Esophagus squamous epithelium (tissue), 5 donors: ENCODE results near the gene RFX1. TPM values are rescaled to one million over a fixed set of nuclear protein-coding genes. Genes with fewer than 3 reads are reported as not detected.
A peak's percentile ranks its signal among the peaks of the same experiment; 100 is the strongest.
"Not testable (repeated sequence)": the region's sequence is repeated elsewhere in the genome, so short reads cannot be mapped to it uniquely, and the experiment has no call there.

Source experiments
- DNase-seq: peaks from one replicate; lab custom pipeline; 2025; lab: John Stamatoyannopoulos, UW
- H3K27ac ChIP-seq, 4 donors: fragments of 200-600 bp; sonication (generic); one replicate each; pipeline ENCODE4 v1.5.1; 2016 to 2019; ENCODE audit warnings: mild to moderate bottlenecking in 1 of 4
- H3K27me3 ChIP-seq, 4 donors: fragments of 200-600 bp; sonication (generic); 1 replicate in 3 of 4; 2 replicates in 1 of 4; pipeline versions ENCODE4 v1.5.1 to v1.6.0; 2017 to 2021; ENCODE audit warnings: antibody characterized with exemption in 1 of 4
- H3K36me3 ChIP-seq, 3 donors: fragments of 200-600 bp; sonication (generic); one replicate each; pipeline ENCODE4 v1.5.1; 2016 to 2019
- H3K4me1 ChIP-seq, 3 donors: fragments of 200-600 bp; sonication (generic); one replicate each; pipeline ENCODE4 v1.5.1; 2017 to 2019
- H3K4me3 ChIP-seq, 4 donors: fragments of 200-600 bp; sonication (generic); 1 replicate in 3 of 4; 2 replicates in 1 of 4; pipeline ENCODE4 v1.5.1; 2016 to 2019; ENCODE audit warnings: mild to moderate bottlenecking in 2 of 4, moderate library complexity in 1 of 4
- H3K9me3 ChIP-seq, 3 donors: fragments of 200-600 bp; sonication (generic); one replicate each; pipeline ENCODE4 v1.5.1; 2016 to 2019
- POLR2A ChIP-seq, 4 donors: fragments of 450-650 bp; IDR thresholded peaks; one replicate each; pipeline ENCODE4 v1.6.1; 2017; ENCODE audit warnings: antibody characterized with exemption in 4 of 4, mild to moderate bottlenecking in 4 of 4, moderate library complexity in 3 of 4
- WGBS, 2 donors: methylation state at CpG; one replicate each; pipeline ENCODE4 v1.1.5; 2018; 5-methylcytosine and 5-hydroxymethylcytosine counted together
- intact Hi-C: fragments of 100-400 bp; cut with DNase I; formaldehyde crosslinking; loops from one replicate; pipeline ENCODE4 v1.15.0; 2022
- total RNA-seq, 4 donors: library from RNA; depleted of rRNA; stranded (reverse); fragments of >200 nt; gene quantifications; one replicate each; pipeline ENCODE4 v1.1.0, GENCODE V29; 2016
- TF ChIP-seq, protein P1 (sequence below), 6 experiments: fragments of 450-650 bp in 4 of 6; fragments of 200-600 bp in 2 of 6; sonication (generic) in 2 of 6; IDR thresholded peaks; one replicate each; pipeline ENCODE4 v1.5.1; 2016 to 2019; ENCODE audit warnings: antibody characterized with exemption in 6 of 6, mild to moderate bottlenecking in 4 of 6, moderate library complexity in 4 of 6
- donor health status: DM: yes; HTN: yes; CAD: no.

Gene RFX1
- total RNA-seq, 4 donors from 2014 or later = 1.8 to 7.5 (median 3.9) TPM

DNA sequence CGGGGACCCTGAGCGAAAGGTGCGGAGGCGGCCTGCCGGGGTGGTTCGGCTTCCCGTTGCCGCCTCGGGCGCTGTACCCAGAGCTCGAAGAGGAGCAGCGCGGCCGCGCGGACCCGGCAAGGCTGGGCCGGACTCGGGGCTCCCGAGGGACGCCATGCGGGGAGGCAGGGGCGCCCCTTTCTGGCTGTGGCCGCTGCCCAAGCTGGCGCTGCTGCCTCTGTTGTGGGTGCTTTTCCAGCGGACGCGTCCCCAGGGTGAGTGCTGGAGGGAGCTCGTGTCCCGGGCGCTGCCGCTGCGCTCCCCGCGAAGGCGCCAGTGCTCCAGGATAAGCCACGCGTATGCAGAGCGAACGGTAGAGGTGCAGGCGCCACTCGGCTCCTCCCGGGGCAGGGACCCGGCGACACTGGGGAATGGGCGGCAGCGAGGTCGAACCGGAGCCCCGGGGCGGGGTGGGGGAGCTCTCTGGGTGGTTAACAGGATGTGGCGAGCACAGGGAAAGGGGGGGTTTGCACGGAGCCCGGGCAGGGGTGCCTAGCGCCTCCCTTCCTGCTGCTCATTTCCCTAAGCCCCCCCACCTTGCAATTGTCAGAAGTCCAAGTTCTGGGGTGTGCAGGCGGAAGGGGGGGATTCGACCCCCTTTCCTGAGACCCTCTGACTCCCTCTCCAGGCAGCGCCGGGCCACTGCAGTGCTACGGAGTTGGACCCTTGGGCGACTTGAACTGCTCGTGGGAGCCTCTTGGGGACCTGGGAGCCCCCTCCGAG is 25.8 kb upstream of the RFX1 start, which contains the start of gene IL27RA:
TSS of gene IL27RA (plus strand) at position 44 of the 762 bp plus-strand sequence. CDS start at position 155, 111 bp downstream.
- Histone ChIP-seq H3K9me3 (no peaks in the 10 kb centered on the region), H3K4me1 (peaks cover 0 to 19% (median 14%) of the 10 kb centered on the region in 3 donors), H3K36me3 (no peaks in the 10 kb centered on the region), H3K27ac (peak within 1 kb of the TSS; percentile 56 to 85 (median 77)), H3K4me3 (peak within 1 kb of the TSS; percentile 34 to 88 (median 60)), H3K27me3 (peaks cover 0 to 28% (median 0%) of the 10 kb centered on the region in 4 donors)
- TF ChIP-seq, protein P1, sequence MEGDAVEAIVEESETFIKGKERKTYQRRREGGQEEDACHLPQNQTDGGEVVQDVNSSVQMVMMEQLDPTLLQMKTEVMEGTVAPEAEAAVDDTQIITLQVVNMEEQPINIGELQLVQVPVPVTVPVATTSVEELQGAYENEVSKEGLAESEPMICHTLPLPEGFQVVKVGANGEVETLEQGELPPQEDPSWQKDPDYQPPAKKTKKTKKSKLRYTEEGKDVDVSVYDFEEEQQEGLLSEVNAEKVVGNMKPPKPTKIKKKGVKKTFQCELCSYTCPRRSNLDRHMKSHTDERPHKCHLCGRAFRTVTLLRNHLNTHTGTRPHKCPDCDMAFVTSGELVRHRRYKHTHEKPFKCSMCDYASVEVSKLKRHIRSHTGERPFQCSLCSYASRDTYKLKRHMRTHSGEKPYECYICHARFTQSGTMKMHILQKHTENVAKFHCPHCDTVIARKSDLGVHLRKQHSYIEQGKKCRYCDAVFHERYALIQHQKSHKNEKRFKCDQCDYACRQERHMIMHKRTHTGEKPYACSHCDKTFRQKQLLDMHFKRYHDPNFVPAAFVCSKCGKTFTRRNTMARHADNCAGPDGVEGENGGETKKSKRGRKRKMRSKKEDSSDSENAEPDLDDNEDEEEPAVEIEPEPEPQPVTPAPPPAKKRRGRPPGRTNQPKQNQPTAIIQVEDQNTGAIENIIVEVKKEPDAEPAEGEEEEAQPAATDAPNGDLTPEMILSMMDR (IDR thresholded peaks at IDR 0.05) = peak in 5 of 6 experiments; percentile 33 to 65 (median 51)
- TF ChIP-seq POLR2A (IDR thresholded peaks at IDR 0.05) = peak in 2 of 4 donors; percentile 14 to 44
- WGBS, 2 donors = 1 to 3% methylated on average over 11 to 19 of the region's 63 CpGs
- DNase-seq = no peak
- intact Hi-C loops = no loop called here

DNA sequence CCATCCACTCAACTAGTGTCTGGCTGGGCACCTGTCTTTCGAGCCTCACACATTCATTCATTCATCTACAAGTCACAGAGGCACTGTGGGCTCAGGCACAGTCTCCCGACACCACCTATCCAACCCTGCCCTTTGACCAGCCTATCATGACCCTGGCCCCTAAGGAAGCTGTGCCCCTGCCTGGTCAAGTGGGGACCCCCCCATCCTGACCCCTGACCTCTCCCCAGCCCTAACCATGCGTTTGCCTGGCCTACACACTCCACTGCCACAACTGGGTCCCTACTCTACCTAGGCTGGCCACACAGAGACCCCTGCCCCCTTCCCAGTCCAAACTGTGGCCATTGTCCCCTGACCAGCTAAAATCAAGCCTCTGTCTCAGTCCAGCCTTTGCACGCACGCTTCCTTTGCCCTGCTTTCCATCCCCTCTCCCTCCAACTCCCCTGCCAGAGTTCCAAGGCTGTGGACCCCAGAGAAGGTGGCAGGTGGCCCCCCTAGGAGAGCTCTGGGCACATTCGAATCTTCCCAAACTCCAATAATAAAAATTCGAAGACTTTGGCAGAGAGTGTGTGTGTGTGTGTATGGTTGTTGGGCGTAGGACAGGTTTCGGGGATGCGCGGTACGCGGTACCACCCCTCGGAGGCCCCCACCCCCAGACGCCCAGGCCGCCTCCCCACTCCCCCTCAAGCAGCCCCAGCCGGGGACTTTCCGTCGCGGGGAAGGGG is 25.0 kb upstream of the RFX1 start:
- TF ChIP-seq POLR2A (IDR thresholded peaks at IDR 0.05) = no peak
- TF ChIP-seq, protein P1 (IDR thresholded peaks at IDR 0.05) = no peak
- Histone ChIP-seq H3K4me3 (peak overlapping the region; percentile 34 to 88 (median 60)), H3K27ac (peak overlapping the region; percentile 56 to 85 (median 77)), H3K36me3 (no peaks in the 10 kb centered on the region), H3K9me3 (no peaks in the 10 kb centered on the region), H3K27me3 (peaks cover 0 to 28% (median 0%) of the 10 kb centered on the region in 4 donors), H3K4me1 (peaks cover 0 to 19% (median 14%) of the 10 kb centered on the region in 3 donors)
- WGBS, 2 donors = 60 to 82% methylated on average over 2 to 6 of the region's 20 CpGs
- intact Hi-C loops = no loop called here
- DNase-seq = no peak

DNA sequence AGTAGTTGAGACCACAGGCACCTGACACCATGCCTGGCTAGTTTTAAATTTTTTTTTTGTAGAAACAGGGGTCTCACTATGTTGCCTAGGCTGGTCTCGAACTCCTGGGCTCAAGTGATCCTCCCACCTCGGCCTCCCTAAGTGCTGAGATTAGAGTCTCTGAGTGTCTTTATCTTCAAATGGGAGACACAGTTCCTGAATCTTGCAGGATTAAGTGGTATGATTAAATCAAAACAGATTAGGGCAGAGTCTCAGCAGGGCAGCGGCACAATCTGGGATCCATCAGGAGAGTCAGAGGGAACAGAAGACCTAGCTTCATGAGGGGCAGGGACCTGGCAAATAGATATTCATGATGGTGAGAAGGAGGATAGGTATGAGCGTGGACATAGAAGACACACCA is 22.8 kb upstream of the RFX1 start:
- WGBS, 2 donors = 62 to 73% methylated on average over 3 to 4 of the region's 4 CpGs
- intact Hi-C loops = no loop called here
- Histone ChIP-seq H3K36me3 (no peaks in the 10 kb centered on the region), H3K9me3 (no peaks in the 10 kb centered on the region), H3K27ac (no peak overlapping the region), H3K4me3 (no peak overlapping the region), H3K27me3 (peaks cover 0 to 28% (median 0%) of the 10 kb centered on the region in 4 donors), H3K4me1 (peaks cover 0 to 21% (median 14%) of the 10 kb centered on the region in 3 donors)
- no peak for TF ChIP-seq POLR2A (IDR thresholded peaks at IDR 0.05)
- TF ChIP-seq, protein P1 (IDR thresholded peaks at IDR 0.05) = no peak
- no peak for DNase-seq

DNA sequence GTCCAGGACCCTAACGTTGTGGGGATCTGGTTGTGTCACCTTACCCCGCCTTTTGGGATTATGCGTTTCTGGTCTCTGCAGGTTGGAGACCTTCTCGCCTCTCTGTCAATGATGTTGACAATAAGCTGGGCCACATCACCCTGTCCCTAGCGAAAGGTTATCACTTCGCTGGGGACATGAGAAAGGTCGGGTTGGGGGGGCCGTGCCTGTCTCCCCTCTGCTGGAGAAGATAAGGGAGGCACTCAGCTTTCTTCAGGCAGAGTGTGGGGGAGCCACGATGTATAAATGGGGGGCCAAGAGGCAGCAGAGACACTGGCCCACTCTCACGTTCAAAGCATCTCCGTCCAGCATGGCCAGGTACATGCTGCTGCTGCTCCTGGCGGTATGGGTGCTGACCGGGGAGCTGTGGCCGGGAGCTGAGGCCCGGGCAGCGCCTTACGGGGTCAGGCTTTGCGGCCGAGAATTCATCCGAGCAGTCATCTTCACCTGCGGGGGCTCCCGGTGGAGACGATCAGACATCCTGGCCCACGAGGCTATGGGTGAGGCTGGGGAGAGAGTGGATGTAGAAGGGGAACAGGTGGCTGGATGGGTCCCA is 21.8 kb upstream of the RFX1 start, which contains the start of gene RLN3:
TSS of gene RLN3 (plus strand) at position 293 of the 595 bp plus-strand sequence. CDS start at position 350, 57 bp downstream.
- Histone ChIP-seq H3K27me3 (peaks cover 0 to 28% (median 0%) of the 10 kb centered on the region in 4 donors), H3K4me3 (no peak within 1 kb of the TSS), H3K9me3 (no peaks in the 10 kb centered on the region), H3K27ac (no peak within 1 kb of the TSS), H3K36me3 (no peaks in the 10 kb centered on the region), H3K4me1 (peaks cover 0 to 25% (median 14%) of the 10 kb centered on the region in 3 donors)
- TF ChIP-seq, protein P1 (IDR thresholded peaks at IDR 0.05) = no peak
- TF ChIP-seq POLR2A (IDR thresholded peaks at IDR 0.05) = no peak
- WGBS, 2 donors = 70 to 85% methylated on average over 5 to 24 of the region's 24 CpGs
- intact Hi-C loops = no loop called here
- no peak for DNase-seq

DNA sequence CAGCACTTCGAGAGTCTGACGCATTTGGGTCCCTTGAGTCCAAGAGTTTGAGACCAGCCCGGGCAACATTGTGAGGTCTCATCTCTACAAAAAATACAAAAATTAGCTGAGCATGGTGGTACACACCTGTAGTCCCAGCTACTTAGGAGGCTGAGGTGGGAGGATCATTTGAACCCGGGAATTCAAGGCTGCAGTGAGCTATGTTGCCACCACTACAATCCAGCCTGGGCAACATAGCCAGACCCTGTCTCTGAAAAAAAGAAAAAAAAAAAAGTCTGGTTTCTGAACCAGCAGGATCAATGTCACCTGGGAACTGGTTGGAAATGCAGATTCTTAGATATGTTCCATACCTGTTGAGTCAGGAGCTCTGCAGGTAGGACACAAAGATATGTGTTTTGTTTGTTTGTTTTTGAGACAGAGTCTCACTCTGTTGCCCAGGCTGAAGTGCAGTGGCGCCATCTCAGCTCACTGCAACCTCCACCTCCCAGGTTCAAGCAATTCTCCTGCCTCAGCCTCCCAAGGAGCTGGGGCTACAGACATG is 20.6 kb upstream of the RFX1 start:
- DNase-seq, H3K4me3 ChIP-seq, intact Hi-C loops, H3K27ac ChIP-seq, H3K36me3 ChIP-seq, H3K9me3 ChIP-seq: not testable (repeated sequence)
- 83 to 94% methylated on average over 2 of the region's 5 CpGs for WGBS, 2 donors
- Histone ChIP-seq H3K27me3 (peaks cover 0 to 23% (median 0%) of the 10 kb centered on the region in 4 donors), H3K4me1 (peaks cover 0 to 17% (median 6%) of the 10 kb centered on the region in 3 donors)
